ENCODE data around the gene SERGEF.
A peak's percentile ranks its signal among the peaks of the same experiment; 100 is the strongest.
"Not testable (repeated sequence)": the region's sequence is repeated elsewhere in the genome, so short reads cannot be mapped to it uniquely, and the experiment has no call there.

SERGEF gene

GRCh38 chr11:18001191-18001590 lies 11.7 kb downstream of the SERGEF start:
- no peak for DNase-seq (ENCODE audit: insufficient read length, low spot score)
- no peak for FAIRE-seq

GRCh38 chr11:18000760-18001159 lies 12.1 kb downstream of the SERGEF start:
- FAIRE-seq (no peak), DNase-seq (ENCODE audit: insufficient read length, low spot score) (no peak)

- FAIRE-seq; DNase-seq (ENCODE audit: insufficient read length, low spot score): not testable (repeated sequence)
These were observed 12.7 kb downstream of the SERGEF start for GRCh38 chr11:18000128-18000527.

- DNase-seq (ENCODE audit: insufficient read length, low spot score) (no peak), FAIRE-seq (no peak)
These were observed 19.9 kb downstream of the SERGEF start for GRCh38 chr11:17992916-17993315.

GRCh38 chr11:17991783-17992433 lies 20.9 kb downstream of the SERGEF start:
- DNase-seq (ENCODE audit: insufficient read length, low spot score) (peak; percentile 57), FAIRE-seq (no peak)

GRCh38 chr11:17989306-17989705 lies 23.5 kb downstream of the SERGEF start:
- no peak for FAIRE-seq
- DNase-seq (ENCODE audit: insufficient read length, low spot score): no peak

GRCh38 chr11:17988465-17988864 lies 24.4 kb downstream of the SERGEF start:
- FAIRE-seq (no peak), DNase-seq (ENCODE audit: insufficient read length, low spot score) (no peak)

GRCh38 chr11:17987826-17988225 lies 25.0 kb downstream of the SERGEF start:
- DNase-seq (ENCODE audit: insufficient read length, low spot score): no peak
- no peak for FAIRE-seq

- FAIRE-seq (no peak), DNase-seq (ENCODE audit: insufficient read length, low spot score) (no peak)
These were observed 26.1 kb downstream of the SERGEF start for GRCh38 chr11:17986711-17987220.

GRCh38 chr11:17986007-17986710 lies 26.7 kb downstream of the SERGEF start:
- no peak for FAIRE-seq

GRCh38 chr11:17985517-17985916 lies 27.3 kb downstream of the SERGEF start:
- no peak for FAIRE-seq
- no peak for DNase-seq (ENCODE audit: insufficient read length, low spot score)

More at GRCh38 chr11:17986007-17986710, 26.7 kb downstream of the SERGEF start:
- DNase-seq (ENCODE audit: insufficient read length, low spot score): no peak

GRCh38 chr11:17983569-17983968 lies 29.3 kb downstream of the SERGEF start:
- DNase-seq (ENCODE audit: insufficient read length, low spot score) (no peak), FAIRE-seq (no peak)

- DNase-seq (ENCODE audit: insufficient read length, low spot score) (peak; percentile 64), FAIRE-seq (no peak)
These were observed 33.0 kb downstream of the SERGEF start for GRCh38 chr11:17979770-17980371.

GRCh38 chr11:17978553-17979287 lies 34.1 kb downstream of the SERGEF start:
- DNase-seq (ENCODE audit: insufficient read length, low spot score) (peak; percentile 43), FAIRE-seq (peak; percentile 9)

- FAIRE-seq: no peak
- no peak for DNase-seq (ENCODE audit: insufficient read length, low spot score)
These were observed 36.2 kb downstream of the SERGEF start for GRCh38 chr11:17976651-17977050.

GRCh38 chr11:17974246-17974645 lies 38.6 kb downstream of the SERGEF start:
- FAIRE-seq (no peak), DNase-seq (ENCODE audit: insufficient read length, low spot score) (no peak)

GRCh38 chr11:17972987-17973386 lies 39.9 kb downstream of the SERGEF start:
- DNase-seq (ENCODE audit: insufficient read length, low spot score) (peak; percentile 58), FAIRE-seq (no peak)

- DNase-seq (ENCODE audit: insufficient read length, low spot score): no peak
- no peak for FAIRE-seq
These were observed 44.6 kb downstream of the SERGEF start for GRCh38 chr11:17968206-17968605.

GRCh38 chr11:17967661-17968060 lies 45.2 kb downstream of the SERGEF start:
- FAIRE-seq: no peak
- DNase-seq (ENCODE audit: insufficient read length, low spot score): no peak

- DNase-seq (ENCODE audit: insufficient read length, low spot score): no peak
- no peak for FAIRE-seq
These were observed 52.8 kb downstream of the SERGEF start for GRCh38 chr11:17960091-17960490.

GRCh38 chr11:17958446-17958845 lies 54.4 kb downstream of the SERGEF start:
- FAIRE-seq: no peak
- no peak for DNase-seq (ENCODE audit: insufficient read length, low spot score)

Data from HTR-8/SVneo (cell line).